Activated naive CD4-positive, alpha-beta T cell treated with anti-CD3 and anti-CD28 coated beads, Interleukin-2, amount 50 U/mL, for 72 hours (primary cell): ENCODE data around the gene HMCES. TPM values are rescaled to one million over a fixed set of nuclear protein-coding genes. Genes with fewer than 3 reads are reported as not detected.

ENCODE experiments used
- ATAC-seq, 2 donors: fragments of 150-1000 bp; cut with Tn5 transposase; 2 replicates each; pipeline ENCODE4 v1.10.0; 2021; ENCODE audit warnings: mild to moderate bottlenecking in 2 of 2, moderate library complexity in 2 of 2
- DNase-seq, 2 donors: peaks; one replicate each; pipeline ENCODE4 v3.0.0; 2021 to 2022; ENCODE audit warnings: low spot score in 2 of 2
- H3K27ac Mint-ChIP-seq, 2 donors: one replicate each; pipeline ENCODE4 v1.8.0; 2022; ENCODE audit warnings: mild to moderate bottlenecking in 2 of 2, mixed read lengths in 2 of 2
- H3K36me3 Mint-ChIP-seq, 2 donors: one replicate each; pipeline ENCODE4 v1.8.0; 2022; ENCODE audit warnings: mixed read lengths in 2 of 2
- H3K9me3 Mint-ChIP-seq, 2 donors: one replicate each; pipeline ENCODE4 v1.8.0; 2022; ENCODE audit warnings: mixed read lengths in 2 of 2
- total RNA-seq, 2 donors: library from RNA; stranded (reverse); gene quantifications; one replicate each; pipeline ENCODE4 v1.2.3, GENCODE V29; 2022

The HMCES gene
- total RNA-seq, 2 donors from 2014 or later = 58.5 to 78.7 TPM

DNA sequence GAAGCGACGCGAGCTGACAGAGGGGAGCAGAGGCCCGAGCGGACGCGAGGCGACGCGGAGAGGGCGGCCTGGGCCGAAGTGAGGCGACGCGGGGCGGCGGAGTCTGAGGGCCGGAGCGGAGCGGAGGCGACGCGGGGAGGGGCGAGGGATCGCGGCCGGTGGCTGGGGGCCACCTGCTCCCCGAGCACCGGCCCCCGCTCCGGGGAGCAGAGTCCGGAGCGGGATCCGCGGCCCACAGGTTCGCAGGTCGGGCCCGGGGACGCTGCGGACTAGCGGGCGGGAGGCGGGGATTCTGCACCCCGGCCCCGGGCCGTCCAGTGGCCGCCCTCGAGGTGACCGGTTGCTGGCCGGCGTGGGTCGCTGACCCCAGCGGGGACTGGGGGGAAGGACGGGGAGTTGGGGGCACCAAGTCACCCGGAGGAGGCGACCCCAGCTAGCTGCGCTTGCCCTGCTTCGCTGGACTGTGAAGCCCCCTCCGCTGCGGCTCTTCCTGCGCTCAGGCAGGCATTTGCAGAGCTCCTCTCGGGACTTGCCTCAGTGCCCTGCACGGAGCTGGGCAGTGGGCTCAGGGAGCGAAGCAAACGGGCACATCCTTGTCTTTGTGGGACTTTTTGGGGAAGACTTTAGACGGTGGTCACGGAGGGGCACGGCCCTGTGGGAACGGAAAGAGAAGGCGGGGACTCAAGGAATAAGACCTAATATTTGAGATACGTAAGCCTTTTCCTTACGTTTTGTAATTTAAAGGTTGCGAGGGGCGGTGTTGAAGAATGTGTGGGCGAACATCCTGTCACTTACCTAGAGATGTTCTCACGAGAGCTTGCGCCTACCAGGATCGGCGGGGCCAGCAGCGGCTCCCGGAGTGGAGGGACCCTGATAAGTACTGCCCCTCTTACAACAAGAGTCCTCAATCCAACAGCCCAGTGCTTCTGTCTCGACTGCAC lies 566 bp downstream of the HMCES start:
- Mint-ChIP-seq H3K27ac (peak overlapping the region; percentile 93 to 98), H3K36me3 (peaks cover 12 to 25% of the 10 kb centered on the region in 2 donors), H3K9me3 (no peaks in the 10 kb centered on the region)
- peak; percentile 67 to 75 for DNase-seq
- ATAC-seq = peak; percentile 33 to 46

DNA sequence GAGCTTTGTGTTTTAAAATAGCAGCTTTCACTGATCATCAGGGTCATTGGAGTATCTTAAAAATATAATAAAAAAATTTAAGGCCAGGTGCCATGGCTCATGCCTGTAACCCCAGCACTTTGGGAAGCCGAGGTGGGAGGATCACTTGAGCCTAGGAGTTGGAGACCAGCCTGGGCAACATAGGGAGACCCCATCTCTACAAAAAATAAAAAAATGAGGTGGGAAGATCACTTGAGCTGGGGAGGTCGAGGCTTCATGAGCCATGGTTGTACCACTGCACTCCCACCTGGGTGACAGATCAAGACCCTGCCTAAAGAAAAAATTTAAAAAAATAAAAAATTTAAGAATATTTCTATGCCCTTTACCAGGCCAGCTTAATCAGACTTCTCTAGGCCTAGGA lies 1.5 kb downstream of the HMCES start:
- peak overlapping the region; percentile 93 to 98 for H3K27ac Mint-ChIP-seq
- ATAC-seq (no peak), DNase-seq (no peak)
- H3K36me3 Mint-ChIP-seq = peaks cover 12 to 25% of the 10 kb centered on the region in 2 donors
- H3K9me3 Mint-ChIP-seq = no peaks in the 10 kb centered on the region

DNA sequence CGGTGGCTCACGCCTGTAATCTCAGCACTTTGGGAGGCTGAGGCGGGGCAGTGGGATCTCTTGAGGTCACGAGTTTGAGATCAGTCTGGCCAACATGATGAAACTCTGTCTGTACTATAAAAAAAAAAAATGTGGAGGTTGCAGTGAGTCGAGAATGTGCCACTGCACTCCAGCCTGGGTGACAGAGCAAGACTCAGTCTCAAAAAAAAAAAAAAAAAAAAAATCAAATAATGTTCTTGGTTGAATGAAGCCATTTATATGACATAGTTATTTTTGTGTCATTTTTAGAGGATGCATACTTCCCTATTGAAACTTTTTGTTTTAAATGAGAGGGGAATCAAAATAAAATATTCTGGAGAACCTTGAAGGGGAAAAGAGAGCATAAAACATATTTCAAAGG lies 3.1 kb downstream of the HMCES start:
- Mint-ChIP-seq H3K27ac (peak overlapping the region; percentile 77 to 90), H3K9me3 (no peaks in the 10 kb centered on the region), H3K36me3 (peaks cover 12 to 16% of the 10 kb centered on the region in 2 donors)
- DNase-seq (no peak), ATAC-seq (no peak)

DNA sequence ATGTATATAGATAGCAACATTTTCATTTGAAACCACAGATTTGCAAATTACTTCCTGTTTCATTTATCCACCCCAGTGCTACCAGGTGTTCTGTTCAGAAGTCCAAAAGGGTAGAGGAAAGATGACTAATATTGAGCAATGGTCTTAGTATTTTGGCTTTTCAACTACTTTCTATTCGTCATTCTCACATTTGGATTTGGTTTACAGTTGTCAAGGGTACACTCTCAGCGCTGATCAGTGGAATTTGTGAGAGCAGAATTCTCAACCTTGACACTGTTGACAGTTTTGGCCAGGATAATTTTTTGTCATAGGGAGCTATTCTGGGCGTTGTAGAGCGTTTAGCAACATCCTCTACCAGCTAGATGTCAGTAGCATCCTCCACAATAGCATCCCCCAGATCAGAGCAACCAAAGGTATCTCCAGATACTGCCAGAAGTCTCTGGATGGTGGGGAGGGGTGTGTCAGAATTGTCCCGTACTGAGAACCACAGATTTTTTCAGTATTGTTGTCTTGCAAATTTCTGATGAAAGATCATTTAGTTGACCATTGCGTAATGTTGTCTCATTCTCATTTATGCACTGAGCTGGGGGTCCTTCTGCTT lies 4.2 kb downstream of the HMCES start:
- ATAC-seq (peak; percentile 64 to 65), DNase-seq (peak in 1 of 2 donors; percentile 32)

DNA sequence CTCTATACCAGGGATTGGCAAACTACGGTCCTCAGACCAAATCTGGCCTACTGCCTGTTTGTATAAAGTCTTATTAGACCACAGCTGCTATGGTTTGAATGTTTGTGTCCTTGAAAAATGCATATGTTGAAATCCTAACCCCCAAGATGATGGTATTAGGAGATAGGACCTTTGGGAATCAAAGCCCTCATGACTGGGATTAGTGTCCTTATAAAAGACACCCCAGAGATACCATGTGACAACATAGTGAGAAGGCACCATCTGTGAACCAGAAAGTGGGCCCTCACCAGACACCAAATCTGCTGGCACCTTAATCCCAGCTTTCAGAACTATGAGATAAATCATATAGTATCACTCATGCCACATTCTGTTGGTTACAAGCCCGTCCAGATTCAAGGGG lies 7.4 kb downstream of the HMCES start:
- DNase-seq (no peak), ATAC-seq (no peak)
- H3K27ac Mint-ChIP-seq = no peak overlapping the region
- H3K9me3 Mint-ChIP-seq = no peaks in the 10 kb centered on the region
- no peaks in the 10 kb centered on the region for H3K36me3 Mint-ChIP-seq

More for the DNA sequence above, 4.2 kb downstream of the HMCES start:
- peak overlapping the region; percentile 77 to 90 for H3K27ac Mint-ChIP-seq
- no peaks in the 10 kb centered on the region for H3K9me3 Mint-ChIP-seq
- H3K36me3 Mint-ChIP-seq = peaks cover under 1 to 13% of the 10 kb centered on the region in 2 donors

DNA sequence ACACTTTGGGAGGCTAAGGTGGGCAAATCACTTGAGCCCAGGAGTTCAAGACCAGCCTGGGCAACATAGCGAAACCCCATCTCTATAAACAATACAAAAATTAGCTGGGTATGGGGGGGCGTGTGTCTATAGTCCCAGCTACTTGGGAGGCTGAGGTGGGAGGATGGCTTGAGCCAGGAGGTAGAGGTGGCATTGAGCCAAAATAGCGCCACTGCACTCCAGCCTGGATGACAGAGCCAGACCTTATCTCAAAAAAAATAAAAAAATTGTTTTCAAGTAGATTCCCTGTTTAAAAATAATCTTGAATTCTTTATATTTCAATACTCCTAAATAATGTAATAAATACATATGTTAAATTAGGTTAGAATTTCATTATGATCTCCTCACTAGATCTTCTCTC lies 9.8 kb downstream of the HMCES start:
- Mint-ChIP-seq H3K9me3 (no peaks in the 10 kb centered on the region), H3K36me3 (no peaks in the 10 kb centered on the region), H3K27ac (peak overlapping the region in 1 of 2 donors; percentile 72)
- DNase-seq (no peak), ATAC-seq (no peak)

DNA sequence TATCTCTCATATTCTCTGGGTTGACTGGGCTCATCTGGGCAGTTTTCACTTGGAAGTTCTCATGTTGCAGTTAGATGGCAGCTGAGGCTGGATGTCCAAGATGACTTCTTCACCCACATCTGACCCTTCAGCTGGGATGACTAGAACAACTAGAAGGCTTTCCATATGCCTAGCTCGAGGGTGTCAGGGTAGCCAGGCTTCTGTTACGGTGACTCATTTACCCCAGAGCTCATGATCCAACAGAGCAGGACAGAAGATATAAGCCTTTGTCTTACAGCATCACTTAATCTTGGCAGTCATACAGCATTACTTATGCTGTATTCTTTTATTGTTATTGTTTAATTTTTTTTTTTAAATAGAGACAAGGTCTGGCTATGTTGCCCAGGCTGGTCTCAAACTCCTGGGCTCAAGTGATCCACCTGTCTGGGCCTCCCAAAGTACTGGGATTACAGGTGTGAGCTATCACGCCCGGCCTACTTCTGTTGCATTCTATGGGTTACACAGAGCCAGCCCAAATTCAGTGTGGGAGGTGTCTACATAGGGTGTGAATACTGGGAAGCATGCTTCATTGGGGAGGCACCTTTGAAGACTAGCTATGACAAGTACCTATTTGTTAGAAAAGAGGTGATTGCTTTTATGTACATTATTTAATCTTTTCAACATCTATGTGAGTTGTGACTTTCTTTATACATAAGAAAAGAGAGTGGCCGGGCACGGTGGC lies 10.7 kb downstream of the HMCES start:
- H3K9me3 Mint-ChIP-seq = no peaks in the 10 kb centered on the region
- H3K27ac Mint-ChIP-seq = peak overlapping the region in 1 of 2 donors; percentile 36

DNA sequence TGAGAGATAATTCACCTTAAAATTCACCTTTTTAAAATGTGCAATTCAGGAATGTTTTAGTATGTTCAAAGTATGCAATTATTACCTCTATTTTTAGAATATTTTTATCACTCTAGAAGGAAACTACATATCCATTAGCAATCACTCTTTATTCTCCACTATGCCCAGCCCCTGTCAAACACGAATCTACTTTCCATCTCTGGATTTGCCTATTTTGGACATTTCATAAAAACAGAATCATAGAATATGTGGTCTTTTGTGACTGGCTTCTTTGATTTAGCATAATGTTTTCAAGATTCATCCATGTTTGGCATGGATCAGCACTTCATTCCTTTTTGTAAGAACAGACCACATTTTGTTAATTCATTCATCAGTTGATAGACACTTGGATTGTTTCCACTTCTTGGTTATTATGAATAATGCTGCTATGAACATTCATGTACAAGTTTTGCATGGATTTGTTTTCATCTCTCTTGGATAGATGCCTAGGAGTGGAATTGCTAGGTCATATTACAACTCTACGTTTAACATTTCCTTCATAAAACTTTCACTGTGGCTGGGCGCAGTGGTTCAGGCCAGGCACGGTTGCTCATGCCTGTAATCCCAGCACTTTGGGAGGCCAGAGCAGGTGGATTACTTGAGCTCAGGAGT lies 12.7 kb downstream of the HMCES start:
- Mint-ChIP-seq H3K36me3 (peaks cover 0 to 6% of the 10 kb centered on the region in 2 donors), H3K9me3 (no peaks in the 10 kb centered on the region), H3K27ac (no peak overlapping the region)
- DNase-seq = no peak
- ATAC-seq = no peak

More for the DNA sequence above, 10.7 kb downstream of the HMCES start:
- peak; percentile 34 to 74 for ATAC-seq
- DNase-seq = no peak
- peaks cover 0 to 6% of the 10 kb centered on the region in 2 donors for H3K36me3 Mint-ChIP-seq

DNA sequence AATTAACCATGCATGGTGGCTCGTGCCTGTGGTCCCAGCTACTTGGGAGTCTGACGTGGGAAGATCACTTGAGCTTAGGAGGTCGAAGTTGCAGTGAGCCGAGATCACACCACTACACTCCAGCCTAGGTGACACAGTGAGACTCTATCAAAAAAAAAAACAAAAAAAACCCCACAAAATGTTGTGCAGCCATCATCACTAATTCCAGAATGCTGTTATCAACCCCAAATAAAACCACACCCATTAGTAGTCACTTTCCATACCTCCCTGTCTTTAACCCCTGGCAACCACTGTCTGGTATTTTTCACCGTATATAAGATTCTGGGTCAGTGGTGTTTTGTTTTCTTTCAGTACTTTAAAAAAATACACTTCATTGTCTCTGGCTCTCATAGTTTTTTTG lies 16.6 kb downstream of the HMCES start:
- ATAC-seq (no peak), DNase-seq (no peak)
- Mint-ChIP-seq H3K36me3 (peaks cover 0 to 10% of the 10 kb centered on the region in 2 donors), H3K9me3 (no peaks in the 10 kb centered on the region), H3K27ac (no peak overlapping the region)

DNA sequence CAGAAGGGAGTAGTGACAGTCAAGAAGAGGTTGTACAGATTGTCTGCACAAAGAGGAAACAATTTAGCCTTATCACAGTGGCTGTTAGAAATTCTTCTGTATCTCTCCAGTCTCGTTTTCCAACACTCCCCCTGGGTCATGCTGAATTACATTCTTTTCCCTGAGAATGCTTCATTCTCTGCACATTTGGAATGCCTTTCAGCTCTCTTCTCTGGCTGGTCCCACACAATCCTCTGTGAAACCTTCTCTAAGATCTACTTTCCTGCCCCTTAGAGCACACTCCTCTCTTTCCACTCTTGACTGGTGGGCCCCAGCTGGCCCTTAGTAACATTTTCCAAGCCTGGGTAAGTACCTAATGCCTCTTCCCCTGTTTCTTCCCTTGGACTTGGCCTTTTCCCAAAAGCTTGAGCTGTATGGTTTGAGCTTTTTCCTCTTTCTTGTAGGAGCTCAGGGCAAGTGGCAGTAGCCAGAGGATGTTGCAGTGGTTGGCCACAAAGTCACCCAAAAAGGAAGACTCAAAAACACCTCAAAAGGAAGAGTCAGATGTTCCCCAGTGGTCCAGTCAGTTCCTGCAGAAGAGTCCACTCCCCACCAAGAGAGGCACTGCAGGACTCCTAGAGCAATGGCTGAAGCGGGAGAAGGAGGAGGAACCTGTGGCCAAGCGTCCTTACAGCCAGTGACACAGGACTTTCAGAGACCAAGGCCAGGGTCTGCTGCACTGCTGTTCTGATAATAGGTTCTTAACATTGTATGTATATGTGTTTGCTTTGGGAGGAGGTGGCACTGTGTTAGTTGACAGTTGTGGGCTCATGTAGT lies 25.7 kb downstream of the HMCES start:
- Mint-ChIP-seq H3K9me3 (no peaks in the 10 kb centered on the region), H3K27ac (peak overlapping the region; percentile 4 to 86), H3K36me3 (peaks cover 4 to 18% of the 10 kb centered on the region in 2 donors)
- peak in 1 of 2 donors; percentile 29 for ATAC-seq
- DNase-seq = no peak

DNA sequence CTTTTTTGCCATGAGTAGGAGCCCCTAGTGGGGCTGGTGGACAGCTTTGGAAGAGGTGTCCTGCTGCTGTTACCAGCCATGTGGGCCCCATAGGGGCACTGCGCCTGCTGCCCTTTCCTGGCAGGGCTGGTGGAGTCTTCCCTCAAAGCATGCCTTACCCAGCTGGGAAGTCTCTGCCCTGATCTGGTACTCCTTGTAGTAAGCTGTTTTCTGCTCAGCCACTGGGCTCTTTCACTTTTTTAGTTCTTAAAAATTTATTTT lies 26.2 kb downstream of the HMCES start:
- ATAC-seq = peak in 1 of 2 donors; percentile 2
- Mint-ChIP-seq H3K27ac (peak overlapping the region in 1 of 2 donors; percentile 86), H3K9me3 (no peaks in the 10 kb centered on the region), H3K36me3 (peaks cover 4 to 15% of the 10 kb centered on the region in 2 donors)
- DNase-seq = no peak

DNA sequence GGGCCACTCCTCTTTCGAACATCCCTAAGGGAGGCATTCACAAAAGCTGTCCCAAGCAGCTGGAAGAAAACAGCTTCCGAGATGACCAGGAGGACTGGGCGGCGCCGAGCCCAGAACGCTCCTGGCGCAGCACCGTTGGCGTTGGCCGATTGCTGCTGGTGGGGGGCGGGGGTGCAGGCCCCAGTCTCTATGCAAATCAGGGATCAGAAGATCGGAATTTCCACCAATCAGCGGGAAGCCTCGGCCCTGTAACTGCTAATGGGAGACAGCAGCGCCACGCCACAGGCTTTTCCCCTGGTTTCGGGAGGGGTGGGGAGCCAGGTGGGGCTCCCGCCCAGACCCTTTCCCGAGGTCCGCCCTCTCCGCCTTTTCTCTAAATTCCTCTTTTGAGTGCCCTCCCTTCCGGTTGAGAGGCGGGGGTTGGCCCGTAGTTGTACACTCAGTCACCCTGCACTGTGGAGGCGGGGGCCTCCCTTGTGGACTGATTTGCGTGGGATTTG lies 27.0 kb downstream of the HMCES start:
- Mint-ChIP-seq H3K36me3 (peaks cover 4 to 14% of the 10 kb centered on the region in 2 donors), H3K9me3 (no peaks in the 10 kb centered on the region), H3K27ac (peak overlapping the region; percentile 13 to 52)
- DNase-seq (no peak), ATAC-seq (peak; percentile 13 to 62)

DNA sequence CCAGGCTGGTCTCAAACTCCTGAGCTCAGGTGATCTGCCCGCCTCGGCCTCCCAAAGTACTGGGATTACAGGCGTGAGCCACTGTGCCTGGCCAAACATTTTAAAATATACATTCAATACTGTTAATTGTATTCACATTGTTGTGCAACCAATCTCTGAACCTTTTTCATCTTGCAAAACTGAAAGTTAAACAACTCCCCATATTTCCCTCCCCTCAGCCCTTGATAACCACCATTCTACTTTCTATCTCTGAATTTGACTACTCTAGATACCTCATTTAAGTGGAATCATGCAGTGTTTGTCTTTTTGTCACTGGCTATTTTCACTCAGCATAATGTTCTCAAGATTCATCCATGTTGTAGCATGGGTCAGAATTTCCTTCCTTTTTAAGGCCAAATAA lies 30.0 kb downstream of the HMCES start:
- Mint-ChIP-seq H3K27ac (no peak overlapping the region), H3K9me3 (no peaks in the 10 kb centered on the region), H3K36me3 (peaks cover 4 to 14% of the 10 kb centered on the region in 2 donors)
- DNase-seq (no peak), ATAC-seq (peak; percentile 4 to 49)

DNA sequence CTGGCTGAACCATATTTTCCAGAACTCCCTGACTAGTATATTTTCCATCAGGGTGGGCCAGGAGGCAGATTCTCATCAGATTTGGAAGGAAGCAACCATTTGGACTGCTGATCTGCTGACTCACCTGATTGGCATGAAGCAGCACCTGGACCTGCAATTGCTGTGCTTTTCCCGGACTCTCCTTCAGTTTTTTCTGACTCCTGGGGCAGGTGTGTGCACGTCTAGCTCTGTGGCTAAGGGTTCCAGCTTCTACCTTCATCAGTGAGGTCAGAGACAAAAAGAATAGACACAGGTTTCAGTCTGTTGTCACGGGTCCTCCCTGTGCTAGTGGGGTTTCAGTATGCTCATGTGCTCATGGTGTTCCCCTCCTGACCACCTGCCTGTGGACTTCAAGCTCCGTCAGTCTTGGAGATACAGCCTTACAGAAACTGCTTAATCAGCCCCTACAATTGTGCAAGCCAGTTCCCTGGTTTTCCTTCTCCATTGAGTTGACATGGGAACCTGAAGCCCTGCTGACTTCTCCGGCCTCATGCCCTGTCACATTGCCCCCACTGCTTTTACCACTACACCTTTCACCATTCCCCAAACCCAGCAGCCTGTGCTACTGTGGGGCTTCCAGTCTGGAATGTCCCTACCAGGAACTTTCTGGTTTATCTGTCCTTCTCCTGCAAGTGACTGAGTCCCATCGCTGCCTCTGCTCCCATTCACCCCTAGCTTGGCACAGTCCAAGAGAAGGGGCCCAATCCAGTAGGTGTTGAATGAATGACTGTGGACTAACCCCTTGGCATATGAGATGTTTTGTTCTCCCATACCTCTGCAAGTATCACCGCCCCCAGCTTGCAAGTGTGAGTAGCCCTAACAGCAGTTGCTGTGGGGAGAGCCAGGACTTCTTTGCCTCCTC lies 31.7 kb downstream of the HMCES start:
- ATAC-seq (no peak), DNase-seq (no peak)
- peak overlapping the region in 1 of 2 donors; percentile 27 for H3K27ac Mint-ChIP-seq
- H3K9me3 Mint-ChIP-seq = no peaks in the 10 kb centered on the region
- H3K36me3 Mint-ChIP-seq = peaks cover 3 to 6% of the 10 kb centered on the region in 2 donors
